ENCODE data around the gene FARS2. TPM values are rescaled to one million over a fixed set of nuclear protein-coding genes. Genes with fewer than 3 reads are reported as not detected.

The FARS2 gene
- total RNA-seq, 1 donor from 2014 or later, result 23.3 TPM

- H3K9me3 Mint-ChIP-seq, result no peaks in the 10 kb centered on the region
- H3K27me3 Mint-ChIP-seq (ENCODE audit: low read depth), result no peaks in the 10 kb centered on the region
- no peak overlapping the region for H3K4me3 Mint-ChIP-seq
- H3K36me3 Mint-ChIP-seq (ENCODE audit: low read depth), result no peaks in the 10 kb centered on the region
- no peak for DNase-seq (ENCODE audit: low read depth, low spot score)
- no peak overlapping the region for H3K27ac Mint-ChIP-seq (ENCODE audit: unreplicated experiment)
- TF ChIP-seq, protein P1, sequence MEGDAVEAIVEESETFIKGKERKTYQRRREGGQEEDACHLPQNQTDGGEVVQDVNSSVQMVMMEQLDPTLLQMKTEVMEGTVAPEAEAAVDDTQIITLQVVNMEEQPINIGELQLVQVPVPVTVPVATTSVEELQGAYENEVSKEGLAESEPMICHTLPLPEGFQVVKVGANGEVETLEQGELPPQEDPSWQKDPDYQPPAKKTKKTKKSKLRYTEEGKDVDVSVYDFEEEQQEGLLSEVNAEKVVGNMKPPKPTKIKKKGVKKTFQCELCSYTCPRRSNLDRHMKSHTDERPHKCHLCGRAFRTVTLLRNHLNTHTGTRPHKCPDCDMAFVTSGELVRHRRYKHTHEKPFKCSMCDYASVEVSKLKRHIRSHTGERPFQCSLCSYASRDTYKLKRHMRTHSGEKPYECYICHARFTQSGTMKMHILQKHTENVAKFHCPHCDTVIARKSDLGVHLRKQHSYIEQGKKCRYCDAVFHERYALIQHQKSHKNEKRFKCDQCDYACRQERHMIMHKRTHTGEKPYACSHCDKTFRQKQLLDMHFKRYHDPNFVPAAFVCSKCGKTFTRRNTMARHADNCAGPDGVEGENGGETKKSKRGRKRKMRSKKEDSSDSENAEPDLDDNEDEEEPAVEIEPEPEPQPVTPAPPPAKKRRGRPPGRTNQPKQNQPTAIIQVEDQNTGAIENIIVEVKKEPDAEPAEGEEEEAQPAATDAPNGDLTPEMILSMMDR (conservative IDR thresholded peaks at IDR 0.05), result no peak
- H3K4me1 Mint-ChIP-seq, result no peaks in the 10 kb centered on the region
These were observed 257.7 kb downstream of the FARS2 start for GRCh38 chr6:5518936-5519491.

- Mint-ChIP-seq H3K4me1 (no peaks in the 10 kb centered on the region), H3K9me3 (no peaks in the 10 kb centered on the region), H3K27ac (ENCODE audit: unreplicated experiment) (no peak overlapping the region), H3K27me3 (ENCODE audit: low read depth) (no peaks in the 10 kb centered on the region), H3K36me3 (ENCODE audit: low read depth) (no peaks in the 10 kb centered on the region), H3K4me3 (no peak overlapping the region)
- DNase-seq (ENCODE audit: low read depth, low spot score), result no peak
- TF ChIP-seq, protein P1 (conservative IDR thresholded peaks at IDR 0.05), result no peak
These were observed 259.5 kb downstream of the FARS2 start for GRCh38 chr6:5520796-5521195.

GRCh38 chr6:5521322-5521721 is 260.0 kb downstream of the FARS2 start:
- H3K36me3 Mint-ChIP-seq (ENCODE audit: low read depth), result no peaks in the 10 kb centered on the region
- TF ChIP-seq, protein P1 (conservative IDR thresholded peaks at IDR 0.05), result no peak
- H3K4me1 Mint-ChIP-seq, result no peaks in the 10 kb centered on the region
- no peak for DNase-seq (ENCODE audit: low read depth, low spot score)
- H3K27me3 Mint-ChIP-seq (ENCODE audit: low read depth), result no peaks in the 10 kb centered on the region
- H3K9me3 Mint-ChIP-seq, result no peaks in the 10 kb centered on the region
- no peak overlapping the region for H3K4me3 Mint-ChIP-seq
- H3K27ac Mint-ChIP-seq (ENCODE audit: unreplicated experiment), result no peak overlapping the region

DNA sequence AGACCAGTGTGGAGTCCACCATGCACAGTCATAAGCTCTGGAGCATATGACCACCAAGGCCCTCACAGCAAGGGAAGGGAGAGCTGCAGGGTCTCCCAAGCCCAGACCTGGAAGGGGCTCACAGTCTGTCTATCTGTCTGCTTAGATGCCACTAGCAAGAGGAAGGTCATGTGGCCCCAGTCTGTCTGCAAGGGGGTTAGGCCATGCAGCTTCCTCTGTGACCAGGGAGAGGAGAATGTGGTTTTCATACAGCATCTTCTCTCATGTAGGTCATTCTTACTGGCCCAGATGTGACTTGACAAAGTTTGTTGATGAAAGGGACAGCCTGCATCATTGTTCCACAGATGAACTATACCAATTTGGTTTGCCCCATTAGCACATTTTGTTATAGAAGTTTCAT is 260.8 kb downstream of the FARS2 start:
- Mint-ChIP-seq H3K9me3 (no peaks in the 10 kb centered on the region), H3K36me3 (ENCODE audit: low read depth) (no peaks in the 10 kb centered on the region), H3K27ac (ENCODE audit: unreplicated experiment) (no peak overlapping the region), H3K4me3 (no peak overlapping the region), H3K4me1 (no peaks in the 10 kb centered on the region), H3K27me3 (ENCODE audit: low read depth) (no peaks in the 10 kb centered on the region)
- DNase-seq (ENCODE audit: low read depth, low spot score), result no peak
- TF ChIP-seq, protein P1 (conservative IDR thresholded peaks at IDR 0.05), result no peak

DNA sequence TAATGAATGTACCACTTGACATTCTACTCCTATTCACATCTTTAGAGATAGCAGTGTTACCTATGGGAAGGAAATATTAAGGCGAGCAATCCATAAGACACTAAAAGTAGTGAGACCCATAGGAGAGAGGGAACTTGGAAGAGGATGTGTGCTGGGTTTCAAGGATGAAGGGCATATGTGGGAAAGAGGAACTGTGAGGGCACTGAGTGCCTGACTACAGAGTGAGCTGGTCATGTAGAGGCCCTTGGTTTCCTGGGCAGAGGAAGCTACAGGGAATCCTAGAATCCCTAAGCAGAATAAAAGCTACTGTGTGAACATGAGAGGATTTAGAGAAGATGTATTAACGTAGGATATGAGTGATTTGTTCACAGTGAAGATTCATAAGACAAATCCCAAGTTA is 262.8 kb downstream of the FARS2 start:
- no peak overlapping the region for H3K27ac Mint-ChIP-seq (ENCODE audit: unreplicated experiment)
- no peak overlapping the region for H3K4me3 Mint-ChIP-seq
- no peaks in the 10 kb centered on the region for H3K36me3 Mint-ChIP-seq (ENCODE audit: low read depth)
- TF ChIP-seq, protein P1 (conservative IDR thresholded peaks at IDR 0.05), result no peak
- no peaks in the 10 kb centered on the region for H3K9me3 Mint-ChIP-seq
- H3K4me1 Mint-ChIP-seq, result no peaks in the 10 kb centered on the region
- H3K27me3 Mint-ChIP-seq (ENCODE audit: low read depth), result no peaks in the 10 kb centered on the region
- DNase-seq (ENCODE audit: low read depth, low spot score), result no peak

All from neural crest cell (in vitro differentiated cells).